ENCODE measurements around the gene IER5.

Gene IER5

GRCh38 chr1:181086091-181086490 lies 2.4 kb upstream of the IER5 start:
- no peak overlapping the region for H3K4me3 ChIP-seq (ENCODE audit: low read length)
- TF ChIP-seq, protein P1, sequence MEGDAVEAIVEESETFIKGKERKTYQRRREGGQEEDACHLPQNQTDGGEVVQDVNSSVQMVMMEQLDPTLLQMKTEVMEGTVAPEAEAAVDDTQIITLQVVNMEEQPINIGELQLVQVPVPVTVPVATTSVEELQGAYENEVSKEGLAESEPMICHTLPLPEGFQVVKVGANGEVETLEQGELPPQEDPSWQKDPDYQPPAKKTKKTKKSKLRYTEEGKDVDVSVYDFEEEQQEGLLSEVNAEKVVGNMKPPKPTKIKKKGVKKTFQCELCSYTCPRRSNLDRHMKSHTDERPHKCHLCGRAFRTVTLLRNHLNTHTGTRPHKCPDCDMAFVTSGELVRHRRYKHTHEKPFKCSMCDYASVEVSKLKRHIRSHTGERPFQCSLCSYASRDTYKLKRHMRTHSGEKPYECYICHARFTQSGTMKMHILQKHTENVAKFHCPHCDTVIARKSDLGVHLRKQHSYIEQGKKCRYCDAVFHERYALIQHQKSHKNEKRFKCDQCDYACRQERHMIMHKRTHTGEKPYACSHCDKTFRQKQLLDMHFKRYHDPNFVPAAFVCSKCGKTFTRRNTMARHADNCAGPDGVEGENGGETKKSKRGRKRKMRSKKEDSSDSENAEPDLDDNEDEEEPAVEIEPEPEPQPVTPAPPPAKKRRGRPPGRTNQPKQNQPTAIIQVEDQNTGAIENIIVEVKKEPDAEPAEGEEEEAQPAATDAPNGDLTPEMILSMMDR (conservative IDR thresholded peaks at IDR 0.05; ENCODE audit: low read length) = no peak
- DNase-seq (ENCODE audit: low read depth) = no peak

GRCh38 chr1:181086926-181087325 lies 1.6 kb upstream of the IER5 start:
- H3K4me3 ChIP-seq (ENCODE audit: low read length) = no peak overlapping the region
- TF ChIP-seq, protein P1 (conservative IDR thresholded peaks at IDR 0.05; ENCODE audit: low read length) = no peak
- peak; percentile 77 for DNase-seq (ENCODE audit: low read depth)

DNA sequence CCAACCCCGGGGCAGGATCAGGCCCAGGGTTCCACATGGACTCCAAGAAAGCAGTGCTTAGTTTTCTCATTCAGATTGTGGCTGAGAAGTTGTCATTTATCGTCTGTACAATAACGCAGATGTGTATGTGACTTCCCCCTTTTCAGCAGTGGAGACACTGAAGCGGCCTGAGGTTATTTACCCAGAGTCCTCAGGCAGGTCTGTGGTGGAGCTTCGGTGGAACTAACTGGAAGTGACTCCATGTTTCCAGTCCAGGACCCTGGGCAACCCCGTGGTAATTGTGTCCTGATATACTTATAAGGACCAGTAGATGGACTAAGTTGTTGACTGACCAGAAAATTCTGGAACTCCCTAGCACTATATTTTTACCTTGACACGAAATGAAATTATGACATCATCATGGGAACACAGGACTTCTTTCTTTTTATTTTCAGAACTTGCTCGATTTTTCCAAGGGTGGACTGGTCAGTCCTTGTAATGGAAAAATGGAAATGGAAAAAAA lies 1.0 kb upstream of the IER5 start:
- no peak overlapping the region for H3K4me3 ChIP-seq (ENCODE audit: low read length)
- TF ChIP-seq, protein P1 (conservative IDR thresholded peaks at IDR 0.05; ENCODE audit: low read length) = no peak; the same call in 1 of the 2 replicates
- no peak for DNase-seq (ENCODE audit: low read depth)

DNA sequence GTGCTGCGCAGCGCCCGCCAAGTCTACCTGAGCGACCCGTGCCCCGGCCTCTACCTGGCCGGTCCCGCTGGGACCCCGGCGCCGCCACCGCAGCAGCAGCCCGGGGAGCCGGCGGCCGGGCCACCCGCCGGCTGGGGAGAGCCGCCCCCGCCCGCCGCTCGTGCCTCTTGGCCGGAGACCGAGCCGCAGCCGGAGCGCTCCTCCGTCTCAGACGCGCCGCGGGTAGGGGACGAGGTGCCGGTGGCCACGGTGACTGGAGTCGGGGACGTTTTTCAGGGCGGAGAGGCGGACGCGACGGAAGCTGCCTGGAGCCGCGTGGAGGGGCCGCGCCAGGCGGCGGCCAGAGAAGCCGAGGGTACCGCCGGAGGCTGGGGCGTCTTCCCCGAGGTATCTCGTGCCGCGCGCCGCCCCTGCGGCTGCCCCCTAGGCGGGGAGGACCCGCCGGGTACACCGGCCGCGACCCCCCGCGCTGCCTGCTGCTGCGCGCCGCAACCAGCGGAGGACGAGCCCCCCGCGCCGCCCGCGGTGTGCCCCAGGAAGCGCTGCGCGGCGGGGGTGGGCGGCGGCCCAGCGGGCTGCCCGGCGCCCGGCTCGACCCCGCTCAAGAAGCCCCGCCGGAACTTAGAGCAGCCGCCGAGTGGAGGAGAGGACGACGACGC lies 646 bp downstream of the IER5 start:
- TF ChIP-seq, protein P1 (conservative IDR thresholded peaks at IDR 0.05; ENCODE audit: low read length) = no peak
- peak overlapping the region; percentile 89 for H3K4me3 ChIP-seq (ENCODE audit: low read length)
- no peak for DNase-seq (ENCODE audit: low read depth)

GRCh38 chr1:181089676-181090544 lies 1.4 kb downstream of the IER5 start:
- TF ChIP-seq, protein P1 (conservative IDR thresholded peaks at IDR 0.05; ENCODE audit: low read length) = peak; percentile 19; the same call in 1 of the 2 replicates
- peak; percentile 67 for DNase-seq (ENCODE audit: low read depth)
- H3K4me3 ChIP-seq (ENCODE audit: low read length) = peak overlapping the region; percentile 89

DNA sequence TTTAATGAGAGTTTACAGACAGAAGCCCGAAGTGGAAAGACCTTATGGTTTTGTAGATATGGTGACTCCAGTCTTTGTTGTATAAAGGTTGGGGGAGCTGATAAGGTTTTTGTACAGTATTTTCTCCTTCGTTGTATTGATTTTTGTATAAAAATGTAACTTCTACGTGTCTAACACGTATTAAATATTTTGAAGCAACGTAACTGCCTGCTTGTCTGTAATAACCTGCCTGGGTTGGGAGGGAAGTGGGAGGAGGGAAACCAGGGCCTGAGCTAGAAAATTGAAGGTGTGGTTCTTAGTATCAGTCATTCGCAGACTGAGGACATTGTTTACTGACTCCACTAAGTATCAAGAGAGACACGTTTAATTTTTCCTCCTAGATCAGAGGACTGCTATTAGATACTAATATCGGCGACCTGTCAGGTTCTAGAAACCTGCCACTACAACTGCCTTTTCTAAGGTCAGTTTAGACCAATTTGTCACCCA lies 2.2 kb downstream of the IER5 start:
- peak; percentile 20 for DNase-seq (ENCODE audit: low read depth)
- TF ChIP-seq, protein P1 (conservative IDR thresholded peaks at IDR 0.05; ENCODE audit: low read length) = no peak
- H3K4me3 ChIP-seq (ENCODE audit: low read length) = peak overlapping the region; percentile 89
